GM23338 (cell line): ENCODE measurements around the gene UBE2A. TPM values are rescaled to one million over a fixed set of nuclear protein-coding genes. Genes with fewer than 3 reads are reported as not detected.
A peak's percentile ranks its signal among the peaks of the same experiment; 100 is the strongest.

Experiments
- ATAC-seq: fragments of 200-7000 bp; cut with Tn5 transposase; 3 replicates; pipeline ENCODE4 v1.9.1; 2020
- DNase-seq: peaks from one replicate; pipeline ENCODE4 v3.0.0-alpha.2; 2015; ENCODE audit warnings: low spot score
- H2AFZ ChIP-seq: fragments of 200-600 bp; sonication (generic); 2 replicates; pipeline ENCODE4 v1.8.0; 2016; ENCODE audit warnings: antibody characterized with exemption, mild to moderate bottlenecking, moderate library complexity
- H3F3A ChIP-seq: fragments of 200-600 bp; sonication (generic); replicated peaks from 2 replicates; pipeline ENCODE4 v1.8.0; 2017; ENCODE audit warnings: antibody characterized with exemption, mixed run types, low read depth
- H3K27ac ChIP-seq: fragments of 200-600 bp; sonication (generic); 2 replicates; pipeline ENCODE4 v1.6.1; 2016; ENCODE audit warnings: low read depth
- H3K27me3 ChIP-seq: fragments of 200-600 bp; sonication (generic); 2 replicates; pipeline ENCODE4 v1.8.0; 2016; ENCODE audit warnings: mild to moderate bottlenecking, mixed run types, moderate library complexity; ENCODE audit not compliant: insufficient read depth
- H3K36me3 ChIP-seq: fragments of 200-600 bp; sonication (generic); 2 replicates; pipeline ENCODE4 v1.8.0; 2016; ENCODE audit warnings: mild to moderate bottlenecking; ENCODE audit not compliant: insufficient read depth
- H3K4me1 ChIP-seq: fragments of 200-600 bp; sonication (generic); 2 replicates; pipeline ENCODE4 v1.8.0; 2016; ENCODE audit warnings: mild to moderate bottlenecking, moderate library complexity; ENCODE audit not compliant: insufficient read depth
- H3K4me2 ChIP-seq: fragments of 200-600 bp; sonication (generic); 2 replicates; pipeline ENCODE4 v1.7.1; 2017; ENCODE audit warnings: mixed run types
- H3K4me3 ChIP-seq: fragments of 200-600 bp; sonication (generic); 2 replicates; pipeline ENCODE4 v1.6.1; 2016; ENCODE audit warnings: mixed run types
- H3K79me2 ChIP-seq: fragments of 200-600 bp; sonication (generic); replicated peaks from 2 replicates; pipeline ENCODE4 v1.8.0; 2017; ENCODE audit warnings: mild to moderate bottlenecking; ENCODE audit not compliant: insufficient read depth
- H3K9me2 ChIP-seq: fragments of 200-600 bp; sonication (generic); 2 replicates; pipeline ENCODE4 v1.8.0; 2017; ENCODE audit not compliant: insufficient read depth
- H4K20me1 ChIP-seq: fragments of 200-600 bp; sonication (generic); replicated peaks from 2 replicates; pipeline ENCODE4 v1.8.0; 2017; ENCODE audit warnings: mild to moderate bottlenecking; ENCODE audit not compliant: insufficient read depth
- H3K27ac Mint-ChIP-seq: 2 replicates; pipeline ENCODE4 v1.8.0; 2020; ENCODE audit warnings: inconsistent platforms, mild to moderate bottlenecking, moderate library complexity, mixed read lengths
- H3K27me3 Mint-ChIP-seq: 3 replicates; pipeline ENCODE4 v1.8.0; 2022; ENCODE audit warnings: low read depth, mild to moderate bottlenecking, moderate library complexity, mixed read lengths, inconsistent platforms; ENCODE audit not compliant: insufficient read depth, poor library complexity
- H3K36me3 Mint-ChIP-seq: 3 replicates; pipeline ENCODE4 v1.8.0; 2021; ENCODE audit warnings: low read depth, mild to moderate bottlenecking, inconsistent platforms, moderate library complexity, mixed read lengths
- H3K4me1 Mint-ChIP-seq: 3 replicates; pipeline ENCODE4 v1.8.0; 2020; ENCODE audit warnings: mild to moderate bottlenecking, inconsistent platforms, mixed read lengths
- H3K4me3 Mint-ChIP-seq: 3 replicates; pipeline ENCODE4 v1.8.0; 2021; ENCODE audit warnings: moderate library complexity, mild to moderate bottlenecking, inconsistent platforms, mixed read lengths
- H3K9me3 Mint-ChIP-seq: 3 replicates; pipeline ENCODE4 v1.8.0; 2020; ENCODE audit warnings: moderate library complexity, mild to moderate bottlenecking, inconsistent platforms, mixed read lengths
- CREB1 ChIP-seq: fragments of 250-450 bp; sonication (Bioruptor Pico); IDR thresholded peaks from 2 replicates; pipeline ENCODE4 v1.5.0; 2020; ENCODE audit warnings: low read depth, mild to moderate bottlenecking, moderate library complexity
- EZH2 ChIP-seq: fragments of 200-600 bp; sonication (generic); IDR thresholded peaks from one replicate; pipeline ENCODE4 v1.8.0; 2017; ENCODE audit warnings: antibody characterized with exemption, mild to moderate bottlenecking, low read depth; ENCODE audit not compliant: unreplicated experiment
- EZH2phosphoT487 ChIP-seq: fragments of 200-600 bp; sonication (generic); IDR thresholded peaks from one replicate; pipeline ENCODE4 v1.8.1; 2018; ENCODE audit warnings: antibody characterized with exemption; ENCODE audit not compliant: unreplicated experiment
- JUNB ChIP-seq: IDR thresholded peaks from one replicate; pipeline ENCODE4 v1.6.1; 2016; ENCODE audit warnings: antibody characterized with exemption; ENCODE audit not compliant: unreplicated experiment
- POLR2AphosphoS5 ChIP-seq: IDR thresholded peaks from 2 replicates; pipeline ENCODE4 v1.6.1; 2016; ENCODE audit warnings: antibody characterized with exemption, low read depth
- STAT1 ChIP-seq: IDR thresholded peaks from one replicate; pipeline ENCODE4 v1.6.1; 2016; ENCODE audit warnings: antibody characterized with exemption; ENCODE audit not compliant: unreplicated experiment
- ZNF114 ChIP-seq: fragments of 250-450 bp; sonication (Bioruptor Pico); IDR thresholded peaks from 2 replicates; pipeline ENCODE4 v1.5.0; 2020; ENCODE audit warnings: mild to moderate bottlenecking, moderate library complexity
- ZNF331 ChIP-seq: fragments of 250-450 bp; sonication (Bioruptor Pico); IDR thresholded peaks from 2 replicates; pipeline ENCODE4 v1.5.0; 2020; ENCODE audit warnings: low read depth, mild to moderate bottlenecking, moderate library complexity
- polyA plus RNA-seq: library from polyadenylated mRNA; unstranded; fragments of >200 nt; fragmentation: Nextera tagmentation; extraction: Ambion mirVana; gene quantifications from 2 replicates; pipeline ENCODE4 v1.2.1, GENCODE V29; 2016
- total RNA-seq: library from RNA; depleted of rRNA; stranded (reverse); fragments of >200 nt; shearing (Covaris generic); gene quantifications from 2 replicates; pipeline ENCODE4 v1.2.3, GENCODE V29; 2014
- TF ChIP-seq, protein P1 (sequence below): fragments of 250-450 bp; sonication (Bioruptor Pico); IDR thresholded peaks from 2 replicates; pipeline ENCODE4 v1.5.0; 2020; ENCODE audit warnings: mild to moderate bottlenecking, moderate library complexity
- TF ChIP-seq, protein P2 (sequence below): IDR thresholded peaks from one replicate; pipeline ENCODE4 v1.6.1; 2018; ENCODE audit warnings: antibody characterized with exemption; ENCODE audit not compliant: unreplicated experiment
- TF ChIP-seq, protein P3 (sequence below): IDR thresholded peaks from 2 replicates; pipeline ENCODE4 v1.6.1; 2016; ENCODE audit warnings: antibody characterized with exemption

Gene UBE2A
- total and polyA plus RNA-seq, 2 experiments from 2014 or later: 38.6 to 75.9 TPM

DNA sequence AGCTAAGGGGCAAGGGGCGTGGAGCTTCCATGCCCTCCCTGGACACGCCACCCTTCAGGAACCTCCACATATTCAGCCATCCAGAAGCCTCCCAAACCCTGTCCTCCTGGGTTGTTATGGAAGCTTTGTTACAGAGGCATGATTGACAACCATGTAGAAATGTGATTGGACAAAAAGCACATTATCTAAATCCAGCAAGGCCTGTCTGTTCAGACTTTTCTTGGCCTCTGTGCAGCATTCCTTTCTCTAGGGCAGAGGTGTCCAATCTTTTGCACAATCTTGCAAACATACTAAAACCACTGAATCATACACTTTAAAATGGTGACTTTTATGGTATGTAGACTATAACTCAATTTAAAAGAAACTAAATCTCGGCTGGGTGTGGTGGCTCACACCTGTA is 21.9 kb upstream of the UBE2A start:
- no peaks in the 10 kb centered on the region for H3K27me3 ChIP-seq
- H4K20me1 ChIP-seq: no peaks in the 10 kb centered on the region
- ATAC-seq (no peak), DNase-seq (no peak)
- no peaks in the 10 kb centered on the region for H3K36me3 ChIP-seq
- no peak overlapping the region for H3K4me3 ChIP-seq
- no peaks in the 10 kb centered on the region for H3K4me1 ChIP-seq
- TF ChIP-seq, protein P1, sequence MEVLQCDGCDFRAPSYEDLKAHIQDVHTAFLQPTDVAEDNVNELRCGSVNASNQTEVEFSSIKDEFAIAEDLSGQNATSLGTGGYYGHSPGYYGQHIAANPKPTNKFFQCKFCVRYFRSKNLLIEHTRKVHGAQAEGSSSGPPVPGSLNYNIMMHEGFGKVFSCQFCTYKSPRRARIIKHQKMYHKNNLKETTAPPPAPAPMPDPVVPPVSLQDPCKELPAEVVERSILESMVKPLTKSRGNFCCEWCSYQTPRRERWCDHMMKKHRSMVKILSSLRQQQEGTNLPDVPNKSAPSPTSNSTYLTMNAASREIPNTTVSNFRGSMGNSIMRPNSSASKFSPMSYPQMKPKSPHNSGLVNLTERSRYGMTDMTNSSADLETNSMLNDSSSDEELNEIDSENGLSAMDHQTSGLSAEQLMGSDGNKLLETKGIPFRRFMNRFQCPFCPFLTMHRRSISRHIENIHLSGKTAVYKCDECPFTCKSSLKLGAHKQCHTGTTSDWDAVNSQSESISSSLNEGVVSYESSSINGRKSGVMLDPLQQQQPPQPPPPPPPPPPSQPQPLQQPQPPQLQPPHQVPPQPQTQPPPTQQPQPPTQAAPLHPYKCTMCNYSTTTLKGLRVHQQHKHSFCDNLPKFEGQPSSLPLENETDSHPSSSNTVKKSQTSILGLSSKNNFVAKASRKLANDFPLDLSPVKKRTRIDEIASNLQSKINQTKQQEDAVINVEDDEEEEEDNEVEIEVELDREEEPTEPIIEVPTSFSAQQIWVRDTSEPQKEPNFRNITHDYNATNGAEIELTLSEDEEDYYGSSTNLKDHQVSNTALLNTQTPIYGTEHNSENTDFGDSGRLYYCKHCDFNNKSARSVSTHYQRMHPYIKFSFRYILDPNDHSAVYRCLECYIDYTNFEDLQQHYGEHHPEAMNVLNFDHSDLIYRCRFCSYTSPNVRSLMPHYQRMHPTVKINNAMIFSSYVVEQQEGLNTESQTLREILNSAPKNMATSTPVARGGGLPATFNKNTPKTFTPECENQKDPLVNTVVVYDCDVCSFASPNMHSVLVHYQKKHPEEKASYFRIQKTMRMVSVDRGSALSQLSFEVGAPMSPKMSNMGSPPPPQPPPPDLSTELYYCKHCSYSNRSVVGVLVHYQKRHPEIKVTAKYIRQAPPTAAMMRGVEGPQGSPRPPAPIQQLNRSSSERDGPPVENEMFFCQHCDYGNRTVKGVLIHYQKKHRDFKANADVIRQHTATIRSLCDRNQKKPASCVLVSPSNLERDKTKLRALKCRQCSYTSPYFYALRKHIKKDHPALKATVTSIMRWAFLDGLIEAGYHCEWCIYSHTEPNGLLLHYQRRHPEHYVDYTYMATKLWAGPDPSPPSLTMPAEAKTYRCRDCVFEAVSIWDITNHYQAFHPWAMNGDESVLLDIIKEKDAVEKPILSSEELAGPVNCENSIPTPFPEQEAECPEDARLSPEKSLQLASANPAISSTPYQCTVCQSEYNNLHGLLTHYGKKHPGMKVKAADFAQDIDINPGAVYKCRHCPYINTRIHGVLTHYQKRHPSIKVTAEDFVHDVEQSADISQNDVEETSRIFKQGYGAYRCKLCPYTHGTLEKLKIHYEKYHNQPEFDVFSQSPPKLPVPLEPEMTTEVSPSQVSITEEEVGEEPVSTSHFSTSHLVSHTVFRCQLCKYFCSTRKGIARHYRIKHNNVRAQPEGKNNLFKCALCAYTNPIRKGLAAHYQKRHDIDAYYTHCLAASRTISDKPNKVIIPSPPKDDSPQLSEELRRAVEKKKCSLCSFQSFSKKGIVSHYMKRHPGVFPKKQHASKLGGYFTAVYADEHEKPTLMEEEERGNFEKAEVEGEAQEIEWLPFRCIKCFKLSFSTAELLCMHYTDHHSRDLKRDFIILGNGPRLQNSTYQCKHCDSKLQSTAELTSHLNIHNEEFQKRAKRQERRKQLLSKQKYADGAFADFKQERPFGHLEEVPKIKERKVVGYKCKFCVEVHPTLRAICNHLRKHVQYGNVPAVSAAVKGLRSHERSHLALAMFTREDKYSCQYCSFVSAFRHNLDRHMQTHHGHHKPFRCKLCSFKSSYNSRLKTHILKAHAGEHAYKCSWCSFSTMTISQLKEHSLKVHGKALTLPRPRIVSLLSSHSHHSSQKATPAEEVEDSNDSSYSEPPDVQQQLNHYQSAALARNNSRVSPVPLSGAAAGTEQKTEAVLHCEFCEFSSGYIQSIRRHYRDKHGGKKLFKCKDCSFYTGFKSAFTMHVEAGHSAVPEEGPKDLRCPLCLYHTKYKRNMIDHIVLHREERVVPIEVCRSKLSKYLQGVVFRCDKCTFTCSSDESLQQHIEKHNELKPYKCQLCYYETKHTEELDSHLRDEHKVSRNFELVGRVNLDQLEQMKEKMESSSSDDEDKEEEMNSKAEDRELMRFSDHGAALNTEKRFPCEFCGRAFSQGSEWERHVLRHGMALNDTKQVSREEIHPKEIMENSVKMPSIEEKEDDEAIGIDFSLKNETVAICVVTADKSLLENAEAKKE (CRISPR knock-in tag): no peak
- no peak for TF ChIP-seq EZH2
- no peak for TF ChIP-seq ZNF331 (CRISPR knock-in tag)
- TF ChIP-seq ZNF114: no peak
- no peak for TF ChIP-seq EZH2phosphoT487
- no peak for TF ChIP-seq STAT1
- Mint-ChIP-seq H3K27ac (no peak overlapping the region), H3K4me1 (no peaks in the 10 kb centered on the region), H3K36me3 (peaks cover 8% of the 10 kb centered on the region; the same call in 2 of the 3 replicates), H3K4me3 (no peak overlapping the region), H3K9me3 (no peaks in the 10 kb centered on the region), H3K27me3 (peaks cover 2% of the 10 kb centered on the region)
- H3K9me2 ChIP-seq: no peaks in the 10 kb centered on the region
- H3K79me2 ChIP-seq: peaks cover 12% of the 10 kb centered on the region
- H3K4me2 ChIP-seq: no peak overlapping the region
- no peak overlapping the region for H3K27ac ChIP-seq
- no peak overlapping the region for H2AFZ ChIP-seq
- no peaks in the 10 kb centered on the region for H3F3A ChIP-seq

DNA sequence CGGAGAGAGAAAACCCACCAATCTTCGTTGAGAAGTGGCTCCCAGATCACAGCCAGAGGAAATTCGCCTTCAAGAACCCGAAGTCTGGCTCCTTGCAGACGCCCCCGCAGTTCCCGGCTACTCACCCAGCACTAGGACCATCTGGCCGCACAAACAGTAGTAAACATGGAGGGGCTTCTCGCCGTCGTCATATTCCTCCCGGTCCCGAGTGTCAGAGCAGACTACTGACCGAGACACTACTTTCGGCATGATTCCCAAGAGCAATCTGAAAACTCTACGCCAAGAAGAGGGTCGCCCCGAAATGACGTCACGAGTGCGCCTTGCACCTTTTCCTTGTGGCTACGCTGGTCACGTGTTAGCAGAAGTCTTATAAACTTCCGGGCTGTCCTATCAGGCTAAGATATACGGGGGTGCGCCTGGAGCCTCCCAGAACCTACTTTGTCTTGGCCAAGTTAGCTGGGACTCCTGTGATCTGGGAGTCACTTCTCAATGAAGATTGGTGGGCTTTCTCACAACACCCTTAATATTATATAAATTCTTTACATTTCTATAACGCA is 9.2 kb upstream of the UBE2A start, which contains the start of gene STEEP1:
STEEP1 (minus strand) TSS at position 303 of the 557 bp plus-strand sequence; CDS start at position 249, 54 bp downstream.
- H3K36me3 ChIP-seq: no peaks in the 10 kb centered on the region
- H3K9me3 Mint-ChIP-seq: no peaks in the 10 kb centered on the region; the same call in 2 of the 3 replicates
- H3K36me3 Mint-ChIP-seq: peaks cover 1% of the 10 kb centered on the region; the same call in 2 of the 3 replicates
- no peaks in the 10 kb centered on the region for H3K27me3 ChIP-seq
- H3K27ac ChIP-seq: peak within 1 kb of the TSS; percentile 83; the same call in 1 of the 2 replicates
- peaks cover 2% of the 10 kb centered on the region for H3K27me3 Mint-ChIP-seq
- peak; percentile 94 for DNase-seq
- peaks cover 3% of the 10 kb centered on the region; the same call in 1 of the 3 replicates for H3K4me1 Mint-ChIP-seq
- no peaks in the 10 kb centered on the region for H3K9me2 ChIP-seq
- no peaks in the 10 kb centered on the region for H4K20me1 ChIP-seq
- H3K27ac Mint-ChIP-seq: peak within 1 kb of the TSS; percentile 98
- no peaks in the 10 kb centered on the region for H3F3A ChIP-seq
- ATAC-seq: peak; percentile 97
- H3K4me3 Mint-ChIP-seq: peak within 1 kb of the TSS; percentile 96
- no peak within 1 kb of the TSS for H2AFZ ChIP-seq
- peak within 1 kb of the TSS; percentile 78 for H3K4me2 ChIP-seq
- peak within 1 kb of the TSS; percentile 70 for H3K4me3 ChIP-seq
- no peaks in the 10 kb centered on the region for H3K4me1 ChIP-seq
- H3K79me2 ChIP-seq: peaks cover 13% of the 10 kb centered on the region
- TF ChIP-seq EZH2phosphoT487: no peak
- TF ChIP-seq, protein P2, sequence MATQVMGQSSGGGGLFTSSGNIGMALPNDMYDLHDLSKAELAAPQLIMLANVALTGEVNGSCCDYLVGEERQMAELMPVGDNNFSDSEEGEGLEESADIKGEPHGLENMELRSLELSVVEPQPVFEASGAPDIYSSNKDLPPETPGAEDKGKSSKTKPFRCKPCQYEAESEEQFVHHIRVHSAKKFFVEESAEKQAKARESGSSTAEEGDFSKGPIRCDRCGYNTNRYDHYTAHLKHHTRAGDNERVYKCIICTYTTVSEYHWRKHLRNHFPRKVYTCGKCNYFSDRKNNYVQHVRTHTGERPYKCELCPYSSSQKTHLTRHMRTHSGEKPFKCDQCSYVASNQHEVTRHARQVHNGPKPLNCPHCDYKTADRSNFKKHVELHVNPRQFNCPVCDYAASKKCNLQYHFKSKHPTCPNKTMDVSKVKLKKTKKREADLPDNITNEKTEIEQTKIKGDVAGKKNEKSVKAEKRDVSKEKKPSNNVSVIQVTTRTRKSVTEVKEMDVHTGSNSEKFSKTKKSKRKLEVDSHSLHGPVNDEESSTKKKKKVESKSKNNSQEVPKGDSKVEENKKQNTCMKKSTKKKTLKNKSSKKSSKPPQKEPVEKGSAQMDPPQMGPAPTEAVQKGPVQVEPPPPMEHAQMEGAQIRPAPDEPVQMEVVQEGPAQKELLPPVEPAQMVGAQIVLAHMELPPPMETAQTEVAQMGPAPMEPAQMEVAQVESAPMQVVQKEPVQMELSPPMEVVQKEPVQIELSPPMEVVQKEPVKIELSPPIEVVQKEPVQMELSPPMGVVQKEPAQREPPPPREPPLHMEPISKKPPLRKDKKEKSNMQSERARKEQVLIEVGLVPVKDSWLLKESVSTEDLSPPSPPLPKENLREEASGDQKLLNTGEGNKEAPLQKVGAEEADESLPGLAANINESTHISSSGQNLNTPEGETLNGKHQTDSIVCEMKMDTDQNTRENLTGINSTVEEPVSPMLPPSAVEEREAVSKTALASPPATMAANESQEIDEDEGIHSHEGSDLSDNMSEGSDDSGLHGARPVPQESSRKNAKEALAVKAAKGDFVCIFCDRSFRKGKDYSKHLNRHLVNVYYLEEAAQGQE: no peak
- TF ChIP-seq ZNF331 (CRISPR knock-in tag): no peak
- no peak for TF ChIP-seq JUNB
- TF ChIP-seq POLR2AphosphoS5: peak; percentile 62
- no peak for TF ChIP-seq ZNF114
- TF ChIP-seq, protein P3, sequence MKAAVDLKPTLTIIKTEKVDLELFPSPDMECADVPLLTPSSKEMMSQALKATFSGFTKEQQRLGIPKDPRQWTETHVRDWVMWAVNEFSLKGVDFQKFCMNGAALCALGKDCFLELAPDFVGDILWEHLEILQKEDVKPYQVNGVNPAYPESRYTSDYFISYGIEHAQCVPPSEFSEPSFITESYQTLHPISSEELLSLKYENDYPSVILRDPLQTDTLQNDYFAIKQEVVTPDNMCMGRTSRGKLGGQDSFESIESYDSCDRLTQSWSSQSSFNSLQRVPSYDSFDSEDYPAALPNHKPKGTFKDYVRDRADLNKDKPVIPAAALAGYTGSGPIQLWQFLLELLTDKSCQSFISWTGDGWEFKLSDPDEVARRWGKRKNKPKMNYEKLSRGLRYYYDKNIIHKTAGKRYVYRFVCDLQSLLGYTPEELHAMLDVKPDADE: no peak
- no peak for TF ChIP-seq STAT1
- peak; percentile 98 for TF ChIP-seq CREB1
